K562 (cell line): ENCODE data around the gene DLGAP3. TPM values are rescaled to one million over a fixed set of nuclear protein-coding genes. Genes with fewer than 3 reads are reported as not detected.
A peak's percentile ranks its signal among the peaks of the same experiment; 100 is the strongest.

Experiments
- BRCA1 ChIP-seq, 2 experiments: fragments of 450-650 bp in 1 of 2; sonication (generic) in 1 of 2; formaldehyde crosslinking in 1 of 2; IDR thresholded peaks; 2 replicates each; pipeline versions ENCODE4 v1.5.0 to v1.6.1; 2017 to 2020; ENCODE audit warnings: mild to moderate bottlenecking in 1 of 2, missing genetic modification reagents in 1 of 2
- DDX20 ChIP-seq: fragments of 450-650 bp; IDR thresholded peaks from 2 replicates; pipeline ENCODE4 v1.6.1; 2016; ENCODE audit warnings: missing genetic modification characterization, low read depth, mild to moderate bottlenecking, missing compliant biosample characterization, moderate library complexity
- DPF2 ChIP-seq: fragments of 450-650 bp; IDR thresholded peaks from 2 replicates; pipeline ENCODE4 v1.6.1; 2016
- HDAC6 ChIP-seq: IDR thresholded peaks from 2 replicates; pipeline ENCODE4 v1.6.1; 2012; ENCODE audit warnings: low read depth, mild to moderate bottlenecking, control low read depth, inconsistent platforms, low read length, moderate library complexity
- KDM1A ChIP-seq, 2 experiments: fragments of 450-650 bp; IDR thresholded peaks; 2 replicates each; pipeline ENCODE4 v1.6.1; 2016; ENCODE audit warnings: mild to moderate bottlenecking in 2 of 2
- MEIS2 ChIP-seq: fragments of 450-650 bp; IDR thresholded peaks from 2 replicates; pipeline ENCODE4 v1.6.1; 2014; ENCODE audit warnings: mild to moderate bottlenecking; ENCODE audit not compliant: partially characterized antibody
- NR2C1 ChIP-seq, 2 experiments: fragments of 450-650 bp; IDR thresholded peaks; 2 replicates each; pipeline ENCODE4 v1.6.1; 2017; ENCODE audit warnings: mild to moderate bottlenecking in 2 of 2, antibody characterized with exemption in 1 of 2, inconsistent platforms in 1 of 2, missing compliant biosample characterization in 1 of 2, missing genetic modification characterization in 1 of 2
- POU5F1 ChIP-seq: fragments of 150-350 bp; IDR thresholded peaks from 2 replicates; pipeline ENCODE4 v1.6.1; 2014; ENCODE audit warnings: borderline replicate concordance, low read length, low read depth, mild to moderate bottlenecking; ENCODE audit not compliant: partially characterized antibody
- PRMT5 ChIP-seq: sonication (generic); formaldehyde crosslinking; IDR thresholded peaks from 2 replicates; pipeline ENCODE4 v1.5.0; 2020; ENCODE audit warnings: missing genetic modification reagents
- SP1 ChIP-seq: sonication (generic); formaldehyde crosslinking; IDR thresholded peaks from 2 replicates; pipeline ENCODE4 v1.8.1; 2022; ENCODE audit warnings: mild to moderate bottlenecking, missing genetic modification reagents
- TCF7L2 ChIP-seq: fragments of 150-350 bp; IDR thresholded peaks from 2 replicates; pipeline ENCODE4 v1.6.1; 2016; ENCODE audit warnings: low read depth, mild to moderate bottlenecking, low read length, moderate library complexity
- XRCC4 ChIP-seq: IDR thresholded peaks from one replicate; pipeline ENCODE4 v1.6.1; 2011; ENCODE audit not compliant: insufficient read depth, insufficient read length; ENCODE audit errors: extremely low read depth
- ZFP30 ChIP-seq: fragments of 250-450 bp; sonication (Bioruptor Pico); IDR thresholded peaks from 2 replicates; pipeline ENCODE4 v1.8.0; 2022; ENCODE audit warnings: moderate library complexity, mild to moderate bottlenecking, inconsistent platforms, borderline replicate concordance
- ZKSCAN1 ChIP-seq: fragments of 150-350 bp; IDR thresholded peaks from 2 replicates; pipeline ENCODE4 v1.6.1; 2016; ENCODE audit warnings: low read depth, low read length
- ZNF143 ChIP-seq: sonication (generic); formaldehyde crosslinking; IDR thresholded peaks from 2 replicates; pipeline ENCODE4 v1.9.0; 2022; ENCODE audit warnings: mild to moderate bottlenecking, missing genetic modification reagents
- ZNF561 ChIP-seq: fragments of 450-650 bp; formaldehyde crosslinking; conservative IDR thresholded peaks from 2 replicates; pipeline ENCODE4 v1.4.0; 2020; ENCODE audit warnings: mild to moderate bottlenecking, moderate library complexity
- ZNF57 ChIP-seq: fragments of 450-650 bp; formaldehyde crosslinking; IDR thresholded peaks from 2 replicates; pipeline ENCODE4 v1.4.0; 2020; ENCODE audit warnings: mild to moderate bottlenecking, moderate library complexity
- ZNF583 ChIP-seq: fragments of 250-450 bp; sonication (Bioruptor Pico); IDR thresholded peaks from 2 replicates; pipeline ENCODE4 v1.4.0; 2020
- ZNF699 ChIP-seq: fragments of 250-450 bp; sonication (Bioruptor Pico); IDR thresholded peaks from 2 replicates; pipeline ENCODE4 v1.8.0; 2021; ENCODE audit warnings: mild to moderate bottlenecking, moderate library complexity; ENCODE audit not compliant: insufficient replicate concordance
- polyA plus RNA-seq, 8 experiments: library from polyadenylated mRNA; depleted of rRNA in 4 of 8; stranded (reverse) in 5 of 8; unstranded in 3 of 8; fragments of >200 nt; fragmentation: Nextera tagmentation in 2 of 8; fragmentation: Illumina TruSeq in 1 of 8; extraction: Ambion mirVana in 2 of 8; extraction: Trizol in 1 of 8; gene quantifications; 2 replicates each; pipeline versions ENCODE4 v1.2.1 to v1.2.3, GENCODE V29; 2011 to 2014; ENCODE audit warnings: inconsistent platforms in 1 of 8, missing spikeins in 1 of 8
- total RNA-seq, 7 experiments: library from RNA; depleted of rRNA in 6 of 7; stranded (reverse); fragments of >200 nt in 6 of 7; fragmentation: Illumina TruSeq in 2 of 7; extraction: Trizol in 2 of 7; gene quantifications; 2 replicates each; pipeline versions ENCODE4 v1.2.1 to v1.2.3, GENCODE V29; 2011 to 2021; ENCODE audit warnings: low replicate concordance in 1 of 7
- TF ChIP-seq, protein P1 (sequence below): IDR thresholded peaks from 3 replicates; pipeline ENCODE4 v1.6.1; 2011; ENCODE audit warnings: borderline replicate concordance, mild to moderate bottlenecking, moderate library complexity; ENCODE audit not compliant: insufficient read length; ENCODE audit errors: extremely low read depth
- TF ChIP-seq, protein P2 (sequence below): IDR thresholded peaks from 2 replicates; pipeline ENCODE4 v1.6.1; 2011; ENCODE audit warnings: borderline replicate concordance, low read depth, mild to moderate bottlenecking, moderate library complexity, low read length; ENCODE audit not compliant: insufficient read depth, poor library complexity, severe bottlenecking
- TF ChIP-seq, protein P3 (sequence below): IDR thresholded peaks from 2 replicates; pipeline ENCODE4 v1.6.1; 2014; ENCODE audit warnings: antibody characterized with exemption

Gene DLGAP3
- total and polyA plus RNA-seq, 9 of the 15 experiments (the other 6 are each of a cell fraction or from before 2014, with no cell fraction given) = 0.01 to 0.16 (median 0.07) TPM; not detected in 6

DNA sequence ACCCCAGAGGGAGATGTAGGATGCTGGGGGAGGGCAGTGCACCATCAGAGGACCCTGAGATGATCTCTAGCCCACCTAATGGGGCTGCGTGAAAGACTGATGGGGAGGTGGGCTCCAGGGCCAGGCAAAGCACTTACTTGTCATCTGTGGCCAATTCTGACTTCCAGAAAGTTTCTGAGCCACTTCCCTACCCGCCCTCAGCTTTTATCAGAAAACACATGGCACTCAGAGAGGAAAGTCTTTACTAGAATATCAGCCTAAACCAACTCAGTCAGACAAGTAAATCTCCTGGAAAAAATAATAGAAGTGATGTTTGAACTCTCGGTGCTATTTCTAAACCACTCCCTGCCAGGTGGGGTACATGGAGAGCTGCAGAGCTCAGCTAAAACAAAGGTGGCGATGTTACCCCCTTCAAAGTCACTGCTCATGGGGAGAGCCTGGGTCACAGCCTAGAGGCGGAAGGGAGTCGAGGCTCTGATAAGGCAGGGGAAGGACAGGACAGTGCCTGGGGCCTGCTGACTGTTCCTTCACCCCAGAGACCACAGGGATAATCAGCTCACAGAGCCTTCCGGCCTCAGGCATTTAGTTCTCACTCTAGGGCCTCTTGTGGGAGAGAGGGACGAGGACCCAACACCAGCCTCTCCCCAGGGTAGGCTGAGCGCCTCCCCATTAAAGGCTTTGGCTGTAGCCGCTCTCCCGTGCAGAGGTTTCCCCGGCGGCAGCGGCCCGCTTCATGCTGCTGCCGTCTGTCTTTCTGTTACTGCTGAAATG lies 84.1 kb downstream of the DLGAP3 start (continued):
- TF ChIP-seq KDM1A (IDR thresholded peaks at IDR 0.05) = no peak; a peak in 1 of 4 replicates
- no peak for TF ChIP-seq XRCC4
- TF ChIP-seq ZKSCAN1 = no peak
- TF ChIP-seq PRMT5 = no peak
- TF ChIP-seq NR2C1 (IDR thresholded peaks at IDR 0.05) = no peak
- TF ChIP-seq NR2C1 (tag; IDR thresholded peaks at IDR 0.05) = no peak
- no peak for TF ChIP-seq SP1 (CRISPR knock-in tag)
- TF ChIP-seq MEIS2 = no peak
- TF ChIP-seq DPF2 = peak; percentile 79
- TF ChIP-seq DDX20 (tag) = no peak
- TF ChIP-seq ZNF57 (CRISPR knock-in tag) = no peak
- TF ChIP-seq POU5F1 = no peak
- no peak for TF ChIP-seq ZNF699 (CRISPR knock-in tag)
- TF ChIP-seq, protein P1, sequence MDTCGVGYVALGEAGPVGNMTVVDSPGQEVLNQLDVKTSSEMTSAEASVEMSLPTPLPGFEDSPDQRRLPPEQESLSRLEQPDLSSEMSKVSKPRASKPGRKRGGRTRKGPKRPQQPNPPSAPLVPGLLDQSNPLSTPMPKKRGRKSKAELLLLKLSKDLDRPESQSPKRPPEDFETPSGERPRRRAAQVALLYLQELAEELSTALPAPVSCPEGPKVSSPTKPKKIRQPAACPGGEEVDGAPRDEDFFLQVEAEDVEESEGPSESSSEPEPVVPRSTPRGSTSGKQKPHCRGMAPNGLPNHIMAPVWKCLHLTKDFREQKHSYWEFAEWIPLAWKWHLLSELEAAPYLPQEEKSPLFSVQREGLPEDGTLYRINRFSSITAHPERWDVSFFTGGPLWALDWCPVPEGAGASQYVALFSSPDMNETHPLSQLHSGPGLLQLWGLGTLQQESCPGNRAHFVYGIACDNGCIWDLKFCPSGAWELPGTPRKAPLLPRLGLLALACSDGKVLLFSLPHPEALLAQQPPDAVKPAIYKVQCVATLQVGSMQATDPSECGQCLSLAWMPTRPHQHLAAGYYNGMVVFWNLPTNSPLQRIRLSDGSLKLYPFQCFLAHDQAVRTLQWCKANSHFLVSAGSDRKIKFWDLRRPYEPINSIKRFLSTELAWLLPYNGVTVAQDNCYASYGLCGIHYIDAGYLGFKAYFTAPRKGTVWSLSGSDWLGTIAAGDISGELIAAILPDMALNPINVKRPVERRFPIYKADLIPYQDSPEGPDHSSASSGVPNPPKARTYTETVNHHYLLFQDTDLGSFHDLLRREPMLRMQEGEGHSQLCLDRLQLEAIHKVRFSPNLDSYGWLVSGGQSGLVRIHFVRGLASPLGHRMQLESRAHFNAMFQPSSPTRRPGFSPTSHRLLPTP = no peak
- no peak for TF ChIP-seq TCF7L2
- no peak for TF ChIP-seq ZNF143 (CRISPR knock-in tag)
- TF ChIP-seq, protein P2, sequence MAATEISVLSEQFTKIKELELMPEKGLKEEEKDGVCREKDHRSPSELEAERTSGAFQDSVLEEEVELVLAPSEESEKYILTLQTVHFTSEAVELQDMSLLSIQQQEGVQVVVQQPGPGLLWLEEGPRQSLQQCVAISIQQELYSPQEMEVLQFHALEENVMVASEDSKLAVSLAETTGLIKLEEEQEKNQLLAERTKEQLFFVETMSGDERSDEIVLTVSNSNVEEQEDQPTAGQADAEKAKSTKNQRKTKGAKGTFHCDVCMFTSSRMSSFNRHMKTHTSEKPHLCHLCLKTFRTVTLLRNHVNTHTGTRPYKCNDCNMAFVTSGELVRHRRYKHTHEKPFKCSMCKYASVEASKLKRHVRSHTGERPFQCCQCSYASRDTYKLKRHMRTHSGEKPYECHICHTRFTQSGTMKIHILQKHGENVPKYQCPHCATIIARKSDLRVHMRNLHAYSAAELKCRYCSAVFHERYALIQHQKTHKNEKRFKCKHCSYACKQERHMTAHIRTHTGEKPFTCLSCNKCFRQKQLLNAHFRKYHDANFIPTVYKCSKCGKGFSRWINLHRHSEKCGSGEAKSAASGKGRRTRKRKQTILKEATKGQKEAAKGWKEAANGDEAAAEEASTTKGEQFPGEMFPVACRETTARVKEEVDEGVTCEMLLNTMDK = no peak
- no peak for TF ChIP-seq BRCA1 (IDR thresholded peaks at IDR 0.05)
- TF ChIP-seq BRCA1 (CRISPR knock-in tag; IDR thresholded peaks at IDR 0.05) = no peak
- TF ChIP-seq HDAC6 = no peak
- no peak for TF ChIP-seq ZFP30
- TF ChIP-seq, protein P3, sequence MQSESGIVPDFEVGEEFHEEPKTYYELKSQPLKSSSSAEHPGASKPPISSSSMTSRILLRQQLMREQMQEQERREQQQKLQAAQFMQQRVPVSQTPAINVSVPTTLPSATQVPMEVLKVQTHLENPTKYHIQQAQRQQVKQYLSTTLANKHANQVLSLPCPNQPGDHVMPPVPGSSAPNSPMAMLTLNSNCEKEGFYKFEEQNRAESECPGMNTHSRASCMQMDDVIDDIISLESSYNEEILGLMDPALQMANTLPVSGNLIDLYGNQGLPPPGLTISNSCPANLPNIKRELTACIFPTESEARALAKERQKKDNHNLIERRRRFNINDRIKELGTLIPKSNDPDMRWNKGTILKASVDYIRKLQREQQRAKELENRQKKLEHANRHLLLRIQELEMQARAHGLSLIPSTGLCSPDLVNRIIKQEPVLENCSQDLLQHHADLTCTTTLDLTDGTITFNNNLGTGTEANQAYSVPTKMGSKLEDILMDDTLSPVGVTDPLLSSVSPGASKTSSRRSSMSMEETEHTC = no peak
- 0 out of 2 replicates have a peak, but pooled peaks have one; percentile 48 for TF ChIP-seq ZNF583 (CRISPR knock-in tag)
- TF ChIP-seq ZNF561 = no peak
